Measurements from ENCODE around the gene ELK3. TPM values are rescaled to one million over a fixed set of nuclear protein-coding genes. Genes with fewer than 3 reads are reported as not detected.

The ELK3 gene
- total RNA-seq, 1 experiment from 2014 or later, result 9.4 TPM

DNA sequence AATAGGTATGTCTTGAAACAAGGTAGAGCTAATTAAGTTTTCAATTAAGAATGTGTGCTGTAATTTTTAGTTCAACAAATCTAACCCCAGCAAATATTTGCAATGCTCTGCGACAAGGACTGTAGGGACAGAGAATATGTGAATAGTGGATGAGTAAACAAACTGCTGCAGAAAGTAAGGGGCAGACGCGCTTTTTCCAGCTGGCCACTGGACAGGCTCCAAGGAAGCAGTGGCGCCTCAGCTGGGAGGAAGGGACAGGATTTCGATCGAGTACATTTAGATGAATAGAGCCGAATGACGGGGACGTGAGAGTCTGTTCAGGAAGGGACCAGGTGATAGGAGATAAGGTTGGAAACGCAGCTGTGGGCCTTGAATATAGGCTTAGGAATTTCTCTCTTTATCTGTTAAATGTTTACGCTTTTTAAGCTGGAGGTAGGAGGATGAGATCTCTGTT is 69.3 kb downstream of the ELK3 start:
- WGBS (ENCODE audit: extremely low coverage, insufficient read length, low lambda C conversion rate), result no CpG with 5 or more reads among the region's 11 CpGs
- peak overlapping the region; percentile 1 to 64 (median 18); a peak in 4 of 7 replicates for H3K27ac Mint-ChIP-seq

More for the DNA sequence above, 69.3 kb downstream of the ELK3 start:
- DNase-seq, result no peak
- Histone ChIP-seq H2AK5ac (ENCODE audit: insufficient read length, low read length) (no peak overlapping the region), H3K79me1 (ENCODE audit: insufficient read depth, low read depth, low read length, poor library complexity, severe bottlenecking) (no peaks in the 10 kb centered on the region), H4K8ac (replicated peaks; ENCODE audit: insufficient read length, low read depth, low read length) (no peak overlapping the region), H4K20me1 (ENCODE audit: control insufficient read depth, insufficient read depth, insufficient read length) (no peaks in the 10 kb centered on the region), H2AFZ (ENCODE audit: low read length) (no peak overlapping the region), H4K5ac (ENCODE audit: insufficient read length, low read depth, low read length) (no peak overlapping the region), H3K14ac (ENCODE audit: insufficient read depth, low read length) (no peak overlapping the region), H3K4ac (ENCODE audit: low read depth, low read length) (no peak overlapping the region), H3K18ac (ENCODE audit: insufficient read length, low read depth, low read length) (no peak overlapping the region), H2BK20ac (ENCODE audit: low read depth, low read length, poor library complexity, severe bottlenecking) (no peak overlapping the region), H2BK120ac (ENCODE audit: low read depth, low read length, poor library complexity, severe bottlenecking) (no peak overlapping the region), H3K23ac (ENCODE audit: insufficient read length, low read depth, low read length) (no peak overlapping the region), H3T11ph (ENCODE audit: low read length) (no peak overlapping the region), H2BK12ac (ENCODE audit: insufficient read length, low read depth, low read length) (no peak overlapping the region), H3K56ac (ENCODE audit: insufficient read length, low read depth, low read length) (no peak overlapping the region), H2BK5ac (ENCODE audit: insufficient read length, low read length) (no peak overlapping the region), H3K27me3 (ENCODE audit: insufficient read depth, low read length) (no peaks in the 10 kb centered on the region), H3K79me2 (ENCODE audit: insufficient read depth, low read length) (no peaks in the 10 kb centered on the region), H3K9ac (ENCODE audit: extremely low read depth, insufficient read length, low read length) (no peak overlapping the region), H4K91ac (ENCODE audit: insufficient read length, low read depth, low read length) (no peak overlapping the region), H3K4me2 (ENCODE audit: insufficient read depth, insufficient read length, low read length) (no peak overlapping the region), H3K4me1 (ENCODE audit: insufficient read depth, low read length) (no peaks in the 10 kb centered on the region), H3K9me3 (ENCODE audit: control insufficient read depth, low read depth, low read length) (no peaks in the 10 kb centered on the region), H2BK15ac (ENCODE audit: low read depth, low read length) (no peak overlapping the region), H3K27ac (ENCODE audit: insufficient read length, low read depth, low read length) (no peak overlapping the region), H3K23me2 (ENCODE audit: insufficient read length, low read depth, low read length, poor library complexity, severe bottlenecking) (no peaks in the 10 kb centered on the region)
- no peaks in the 10 kb centered on the region for H3K27me3 Mint-ChIP-seq (ENCODE audit: low read depth)
- TF ChIP-seq, protein P1, sequence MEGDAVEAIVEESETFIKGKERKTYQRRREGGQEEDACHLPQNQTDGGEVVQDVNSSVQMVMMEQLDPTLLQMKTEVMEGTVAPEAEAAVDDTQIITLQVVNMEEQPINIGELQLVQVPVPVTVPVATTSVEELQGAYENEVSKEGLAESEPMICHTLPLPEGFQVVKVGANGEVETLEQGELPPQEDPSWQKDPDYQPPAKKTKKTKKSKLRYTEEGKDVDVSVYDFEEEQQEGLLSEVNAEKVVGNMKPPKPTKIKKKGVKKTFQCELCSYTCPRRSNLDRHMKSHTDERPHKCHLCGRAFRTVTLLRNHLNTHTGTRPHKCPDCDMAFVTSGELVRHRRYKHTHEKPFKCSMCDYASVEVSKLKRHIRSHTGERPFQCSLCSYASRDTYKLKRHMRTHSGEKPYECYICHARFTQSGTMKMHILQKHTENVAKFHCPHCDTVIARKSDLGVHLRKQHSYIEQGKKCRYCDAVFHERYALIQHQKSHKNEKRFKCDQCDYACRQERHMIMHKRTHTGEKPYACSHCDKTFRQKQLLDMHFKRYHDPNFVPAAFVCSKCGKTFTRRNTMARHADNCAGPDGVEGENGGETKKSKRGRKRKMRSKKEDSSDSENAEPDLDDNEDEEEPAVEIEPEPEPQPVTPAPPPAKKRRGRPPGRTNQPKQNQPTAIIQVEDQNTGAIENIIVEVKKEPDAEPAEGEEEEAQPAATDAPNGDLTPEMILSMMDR (conservative IDR thresholded peaks at IDR 0.05), result no peak
- H3K36me3 Mint-ChIP-seq (ENCODE audit: insufficient read depth in 1 of 3, low read depth in 3 of 3), result peaks cover 7 to 32% (median 10%) of the 10 kb centered on the region in 3 experiments; a peak in 4 of 7 replicates
- no peaks in the 10 kb centered on the region for H3K9me3 Mint-ChIP-seq
- H3K4me3 Mint-ChIP-seq, result no peak overlapping the region
- H3K4me1 Mint-ChIP-seq, result peaks cover 8 to 28% of the 10 kb centered on the region in 2 experiments

Data from H9 (cell line).